HEK293 (cell line): ENCODE data around the gene SERPINB6.
A peak's percentile ranks its signal among the peaks of the same experiment; 100 is the strongest.

Experiments
- BCL6B ChIP-seq: fragments of 450-650 bp; formaldehyde crosslinking; IDR thresholded peaks from 2 replicates; pipeline ENCODE4 v1.5.1; 2017; ENCODE audit warnings: missing biosample characterization, missing genetic modification characterization
- ELK4 ChIP-seq: IDR thresholded peaks from 2 replicates; pipeline ENCODE4 v1.6.1; 2011; ENCODE audit warnings: mild to moderate bottlenecking, low read depth, low read length, borderline replicate concordance
- FEZF1 ChIP-seq: fragments of 450-650 bp; formaldehyde crosslinking; IDR thresholded peaks from 2 replicates; pipeline ENCODE4 v1.5.1; 2016; ENCODE audit warnings: missing biosample characterization, missing genetic modification characterization
- KLF16 ChIP-seq: fragments of 450-650 bp; formaldehyde crosslinking; IDR thresholded peaks from 2 replicates; pipeline ENCODE4 v1.5.1; 2017; ENCODE audit warnings: missing biosample characterization, missing genetic modification characterization
- KLF17 ChIP-seq: fragments of 450-650 bp; formaldehyde crosslinking; IDR thresholded peaks from 2 replicates; pipeline ENCODE4 v1.5.1; 2016; ENCODE audit warnings: missing biosample characterization, missing genetic modification characterization
- SALL2 ChIP-seq: fragments of 450-650 bp; formaldehyde crosslinking; IDR thresholded peaks from 2 replicates; pipeline ENCODE4 v1.5.0; 2017; ENCODE audit warnings: missing biosample characterization, mild to moderate bottlenecking, missing genetic modification characterization, borderline replicate concordance
- SP2 ChIP-seq: fragments of 450-650 bp; formaldehyde crosslinking; IDR thresholded peaks from 2 replicates; pipeline ENCODE4 v1.5.1; 2016; ENCODE audit warnings: missing biosample characterization, missing genetic modification characterization
- ZBTB11 ChIP-seq: fragments of 450-650 bp; formaldehyde crosslinking; conservative IDR thresholded peaks from 2 replicates; pipeline ENCODE4 v1.5.1; 2016; ENCODE audit warnings: low read depth, missing biosample characterization, missing genetic modification characterization
- ZBTB48 ChIP-seq: fragments of 450-650 bp; formaldehyde crosslinking; IDR thresholded peaks from 2 replicates; pipeline ENCODE4 v1.5.1; 2016; ENCODE audit warnings: missing biosample characterization, missing genetic modification characterization
- ZFP41 ChIP-seq: fragments of 450-650 bp; formaldehyde crosslinking; IDR thresholded peaks from 2 replicates; pipeline ENCODE4 v1.5.1; 2016; ENCODE audit warnings: missing biosample characterization, missing genetic modification characterization, borderline replicate concordance
- ZIC2 ChIP-seq: fragments of 450-650 bp; formaldehyde crosslinking; IDR thresholded peaks from 2 replicates; pipeline ENCODE4 v1.5.1; 2016; ENCODE audit warnings: missing biosample characterization, missing genetic modification characterization
- ZNF133 ChIP-seq: fragments of 450-650 bp; formaldehyde crosslinking; IDR thresholded peaks from 2 replicates; pipeline ENCODE4 v1.5.1; 2016; ENCODE audit warnings: missing biosample characterization, missing genetic modification characterization
- ZNF138 ChIP-seq: fragments of 450-650 bp; formaldehyde crosslinking; IDR thresholded peaks from 2 replicates; pipeline ENCODE4 v1.5.1; 2016; ENCODE audit warnings: missing biosample characterization, missing genetic modification characterization, borderline replicate concordance
- ZNF335 ChIP-seq: fragments of 450-650 bp; formaldehyde crosslinking; conservative IDR thresholded peaks from 2 replicates; pipeline ENCODE4 v1.5.1; 2016; ENCODE audit warnings: missing biosample characterization, missing genetic modification characterization
- ZNF354C ChIP-seq: fragments of 450-650 bp; formaldehyde crosslinking; IDR thresholded peaks from 2 replicates; pipeline ENCODE4 v1.5.1; 2016; ENCODE audit warnings: missing biosample characterization, missing genetic modification characterization, low read depth, borderline replicate concordance
- ZNF37A ChIP-seq: fragments of 450-650 bp; IDR thresholded peaks from 2 replicates; pipeline ENCODE4 v1.5.1; 2018; ENCODE audit warnings: missing biosample characterization, missing genetic modification characterization
- ZNF391 ChIP-seq: fragments of 450-650 bp; formaldehyde crosslinking; IDR thresholded peaks from 2 replicates; pipeline ENCODE4 v1.5.1; 2016; ENCODE audit warnings: low read depth, missing biosample characterization, missing genetic modification characterization, borderline replicate concordance
- ZNF48 ChIP-seq: fragments of 450-650 bp; formaldehyde crosslinking; IDR thresholded peaks from 2 replicates; pipeline ENCODE4 v1.5.1; 2016; ENCODE audit warnings: missing biosample characterization, missing genetic modification characterization
- ZNF510 ChIP-seq: fragments of 450-650 bp; formaldehyde crosslinking; IDR thresholded peaks from 2 replicates; pipeline ENCODE4 v1.5.1; 2018; ENCODE audit warnings: mild to moderate bottlenecking, missing genetic modification characterization, missing biosample characterization; ENCODE audit not compliant: insufficient replicate concordance
- ZNF514 ChIP-seq: fragments of 450-650 bp; formaldehyde crosslinking; IDR thresholded peaks from 2 replicates; pipeline ENCODE4 v1.5.1; 2016; ENCODE audit warnings: missing biosample characterization, missing genetic modification characterization
- ZNF580 ChIP-seq: fragments of 450-650 bp; formaldehyde crosslinking; IDR thresholded peaks from 2 replicates; pipeline ENCODE4 v1.5.1; 2016; ENCODE audit warnings: missing biosample characterization, missing genetic modification characterization
- ZNF600 ChIP-seq: fragments of 450-650 bp; formaldehyde crosslinking; IDR thresholded peaks from 2 replicates; pipeline ENCODE4 v1.5.1; 2016; ENCODE audit warnings: missing biosample characterization, missing genetic modification characterization
- ZNF624 ChIP-seq: fragments of 450-650 bp; formaldehyde crosslinking; IDR thresholded peaks from 2 replicates; pipeline ENCODE4 v1.5.1; 2017; ENCODE audit warnings: missing biosample characterization, missing genetic modification characterization
- ZNF629 ChIP-seq: fragments of 450-650 bp; formaldehyde crosslinking; IDR thresholded peaks from 2 replicates; pipeline ENCODE4 v1.5.1; 2017; ENCODE audit warnings: missing biosample characterization, missing genetic modification characterization
- ZNF654 ChIP-seq: fragments of 450-650 bp; formaldehyde crosslinking; IDR thresholded peaks from 2 replicates; pipeline ENCODE4 v1.5.1; 2016; ENCODE audit warnings: low read depth, missing biosample characterization, missing genetic modification characterization
- ZNF776 ChIP-seq: fragments of 450-650 bp; formaldehyde crosslinking; IDR thresholded peaks from 2 replicates; pipeline ENCODE4 v1.5.0; 2017; ENCODE audit warnings: missing biosample characterization, missing genetic modification characterization, borderline replicate concordance
- ZNF791 ChIP-seq: fragments of 450-650 bp; formaldehyde crosslinking; IDR thresholded peaks from 2 replicates; pipeline ENCODE4 v1.5.1; 2016; ENCODE audit warnings: missing biosample characterization, missing genetic modification characterization
- ZNF792 ChIP-seq: fragments of 450-650 bp; formaldehyde crosslinking; IDR thresholded peaks from 2 replicates; pipeline ENCODE4 v1.5.1; 2016; ENCODE audit warnings: missing biosample characterization, missing genetic modification characterization
- ZSCAN23 ChIP-seq: fragments of 450-650 bp; formaldehyde crosslinking; IDR thresholded peaks from 2 replicates; pipeline ENCODE4 v1.5.1; 2016; ENCODE audit warnings: missing biosample characterization, missing genetic modification characterization

Gene SERPINB6

GRCh38 chr6:3001773-3002293, 30.5 kb upstream of the SERPINB6 start (continued):
- TF ChIP-seq SALL2 (tag by site-specific recombination) (no peak), ZNF624 (tag by site-specific recombination) (no peak), BCL6B (tag by site-specific recombination) (no peak), FEZF1 (tag by site-specific recombination) (no peak), KLF17 (tag by site-specific recombination) (no peak), SP2 (tag by site-specific recombination) (no peak), ZNF391 (tag by site-specific recombination) (no peak), ZNF133 (tag by site-specific recombination) (no peak), ZNF514 (tag by site-specific recombination) (no peak), ZNF335 (peak; percentile 59), ZNF580 (tag by site-specific recombination) (no peak), ZNF792 (tag by site-specific recombination) (no peak), ZFP41 (no peak), ZNF776 (tag by site-specific recombination) (no peak), ZBTB48 (tag by site-specific recombination) (no peak), ZSCAN23 (tag by site-specific recombination) (no peak), ELK4 (no peak), ZNF37A (tag by site-specific recombination) (no peak), ZIC2 (tag by site-specific recombination) (no peak), ZNF510 (peak; percentile 4), ZNF654 (peak; percentile 32), KLF16 (tag by site-specific recombination) (no peak), ZNF354C (tag by site-specific recombination) (no peak), ZNF629 (tag by site-specific recombination) (peak; percentile 75), ZNF791 (tag by site-specific recombination) (no peak), ZBTB11 (tag by site-specific recombination) (no peak), ZNF138 (no peak), ZNF600 (tag by site-specific recombination) (peak; percentile 79), ZNF48 (tag by site-specific recombination) (no peak)
